GM23248 (cell line): Measurements from ENCODE around the gene ADSS2.

Source experiments
- EZH2 ChIP-seq: fragments of 200-600 bp; sonication (generic); IDR thresholded peaks from 2 replicates; pipeline ENCODE4 v1.6.1; 2018; ENCODE audit warnings: antibody characterized with exemption, mild to moderate bottlenecking; ENCODE audit not compliant: insufficient read depth, poor library complexity, severe bottlenecking
- EZH2phosphoT487 ChIP-seq: fragments of 200-600 bp; sonication (generic); IDR thresholded peaks from 2 replicates; pipeline ENCODE4 v1.6.1; 2018; ENCODE audit warnings: antibody characterized with exemption, moderate library complexity, mild to moderate bottlenecking, low read depth; ENCODE audit not compliant: insufficient read depth

- no peak for TF ChIP-seq EZH2
- no peak for TF ChIP-seq EZH2phosphoT487
Measured at GRCh38 chr1:244447024-244447423, 4.7 kb downstream of the ADSS2 start.
